PC-9 (cell line): Measurements from ENCODE around the gene RMI2.

ENCODE experiments used
- EZH2 ChIP-seq: fragments of 200-600 bp; sonication (generic); IDR thresholded peaks from 2 replicates; pipeline ENCODE4 v1.8.0; 2017; ENCODE audit warnings: antibody characterized with exemption, low read depth
- TF ChIP-seq, protein P1 (sequence below): fragments of 200-600 bp; sonication (generic); conservative IDR thresholded peaks from 2 replicates; pipeline ENCODE4 v1.6.1; 2017; ENCODE audit warnings: mixed run types, antibody characterized with exemption, mild to moderate bottlenecking, moderate library complexity

DNA sequence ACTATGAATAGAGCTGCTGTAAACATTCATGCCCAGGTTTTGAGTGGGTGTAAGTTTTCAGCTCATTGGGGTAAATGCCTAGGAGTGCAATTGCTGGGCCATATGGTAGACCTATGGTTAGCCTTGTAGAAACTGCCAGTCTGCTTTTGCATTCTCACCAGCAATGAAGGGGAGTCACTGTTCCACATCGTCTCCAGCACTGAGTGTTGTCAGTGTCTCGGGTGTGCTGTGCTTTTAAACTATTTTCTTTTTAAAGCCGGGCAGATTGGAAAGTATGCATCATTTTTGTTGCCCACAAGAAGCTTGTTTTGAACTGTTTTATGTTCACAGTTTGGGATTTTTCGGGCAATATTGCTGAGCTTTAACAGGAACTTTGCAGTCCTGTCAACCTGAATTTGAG, 7.9 kb downstream of the RMI2 start:
- TF ChIP-seq, protein P1, sequence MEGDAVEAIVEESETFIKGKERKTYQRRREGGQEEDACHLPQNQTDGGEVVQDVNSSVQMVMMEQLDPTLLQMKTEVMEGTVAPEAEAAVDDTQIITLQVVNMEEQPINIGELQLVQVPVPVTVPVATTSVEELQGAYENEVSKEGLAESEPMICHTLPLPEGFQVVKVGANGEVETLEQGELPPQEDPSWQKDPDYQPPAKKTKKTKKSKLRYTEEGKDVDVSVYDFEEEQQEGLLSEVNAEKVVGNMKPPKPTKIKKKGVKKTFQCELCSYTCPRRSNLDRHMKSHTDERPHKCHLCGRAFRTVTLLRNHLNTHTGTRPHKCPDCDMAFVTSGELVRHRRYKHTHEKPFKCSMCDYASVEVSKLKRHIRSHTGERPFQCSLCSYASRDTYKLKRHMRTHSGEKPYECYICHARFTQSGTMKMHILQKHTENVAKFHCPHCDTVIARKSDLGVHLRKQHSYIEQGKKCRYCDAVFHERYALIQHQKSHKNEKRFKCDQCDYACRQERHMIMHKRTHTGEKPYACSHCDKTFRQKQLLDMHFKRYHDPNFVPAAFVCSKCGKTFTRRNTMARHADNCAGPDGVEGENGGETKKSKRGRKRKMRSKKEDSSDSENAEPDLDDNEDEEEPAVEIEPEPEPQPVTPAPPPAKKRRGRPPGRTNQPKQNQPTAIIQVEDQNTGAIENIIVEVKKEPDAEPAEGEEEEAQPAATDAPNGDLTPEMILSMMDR = no peak
- TF ChIP-seq EZH2 = no peak
